BLaER1 treated with 17β-estradiol and CSF1 and Interleukin-3, amounts not matched to agents 10 nM and 100 nM (cell line): Measurements from ENCODE around the gene GLP1R.
"Not testable (repeated sequence)": the region's sequence is repeated elsewhere in the genome, so short reads cannot be mapped to it uniquely, and the experiment has no call there.

Experiments
- H3K27ac ChIP-seq, 11 experiments: shearing (Covaris generic); formaldehyde crosslinking; 2 replicates each; pipeline ENCODE4 v1.8.1; 2022
- H3K27me3 ChIP-seq, 11 experiments: shearing (Covaris generic); formaldehyde crosslinking; 2 replicates each; pipeline ENCODE4 v1.8.1; 2022
- H3K36me3 ChIP-seq, 11 experiments: shearing (Covaris generic); formaldehyde crosslinking; 2 replicates each; pipeline ENCODE4 v1.8.1; 2022
- H3K4me1 ChIP-seq, 10 experiments: shearing (Covaris generic); formaldehyde crosslinking; 2 replicates each; pipeline ENCODE4 v1.8.1; 2022
- H3K4me2 ChIP-seq, 11 experiments: shearing (Covaris generic); formaldehyde crosslinking; 2 replicates each; pipeline ENCODE4 v1.8.1; 2022
- H3K4me3 ChIP-seq, 10 experiments: shearing (Covaris generic); formaldehyde crosslinking; 2 replicates each; pipeline ENCODE4 v1.8.1; 2022
- H3K9ac ChIP-seq, 11 experiments: shearing (Covaris generic); formaldehyde crosslinking; 2 replicates each; pipeline ENCODE4 v1.8.1; 2022
- H3K9me3 ChIP-seq, 11 experiments: shearing (Covaris generic); formaldehyde crosslinking; replicated peaks in 1 of 11; 2 replicates each; pipeline ENCODE4 v1.8.1; 2022
- H4K20me1 ChIP-seq, 11 experiments: shearing (Covaris generic); formaldehyde crosslinking; 2 replicates each; pipeline ENCODE4 v1.8.1; 2022
- Cebpa-rat ChIP-seq, 11 experiments: shearing (Covaris generic); IDR thresholded peaks; 2 replicates each; pipeline ENCODE4 v1.8.1; 2022

GLP1R gene

GRCh38 chr6:39128832-39129231, 80.3 kb downstream of the GLP1R start:
- TF ChIP-seq Cebpa-rat (IDR thresholded peaks at IDR 0.05): no peak
- H3K27me3 ChIP-seq: no peaks in the 10 kb centered on the region

GRCh38 chr6:39130691-39131090, 82.1 kb downstream of the GLP1R start:
- Histone ChIP-seq H3K9me3 (peaks cover 0 to 14% (median 8%) of the 10 kb centered on the region in 11 experiments; a peak in 11 of 22 replicates), H3K36me3 (no peaks in the 10 kb centered on the region), H3K9ac (no peak overlapping the region), H3K4me3 (no peak overlapping the region), H3K27me3 (no peaks in the 10 kb centered on the region), H3K4me2 (no peak overlapping the region), H3K4me1 (no peaks in the 10 kb centered on the region), H3K27ac (no peak overlapping the region), H4K20me1 (no peaks in the 10 kb centered on the region)
- TF ChIP-seq Cebpa-rat (IDR thresholded peaks at IDR 0.05): no peak

More at GRCh38 chr6:39128832-39129231, 80.3 kb downstream of the GLP1R start:
- Histone ChIP-seq H3K9ac (no peak overlapping the region), H3K4me1 (no peaks in the 10 kb centered on the region), H3K4me3 (no peak overlapping the region), H3K9me3 (peaks cover 0 to 13% (median 8%) of the 10 kb centered on the region in 11 experiments; a peak in 11 of 22 replicates), H3K4me2 (no peak overlapping the region), H4K20me1 (no peaks in the 10 kb centered on the region), H3K27ac (no peak overlapping the region), H3K36me3 (no peaks in the 10 kb centered on the region)

- not testable (repeated sequence) for H3K9ac ChIP-seq, H3K36me3 ChIP-seq, H3K4me2 ChIP-seq, H3K4me3 ChIP-seq, H3K4me1 ChIP-seq, H3K27me3 ChIP-seq, H4K20me1 ChIP-seq, H3K27ac ChIP-seq
- H3K9me3 ChIP-seq: peaks cover 0 to 24% (median 14%) of the 10 kb centered on the region in 11 experiments; a peak in 15 of 22 replicates
Observed at GRCh38 chr6:39134761-39135160, 86.2 kb downstream of the GLP1R start.

GRCh38 chr6:39136207-39136606, 87.6 kb downstream of the GLP1R start:
- not testable (repeated sequence) for H3K4me1 ChIP-seq, H3K4me3 ChIP-seq, H3K4me2 ChIP-seq, H3K27ac ChIP-seq, H3K27me3 ChIP-seq, H4K20me1 ChIP-seq, H3K36me3 ChIP-seq, H3K9ac ChIP-seq
- peaks cover 0 to 24% (median 14%) of the 10 kb centered on the region in 11 experiments; a peak in 15 of 22 replicates for H3K9me3 ChIP-seq

- Histone ChIP-seq H3K27me3 (no peaks in the 10 kb centered on the region), H3K27ac (no peak overlapping the region), H4K20me1 (no peaks in the 10 kb centered on the region), H3K4me2 (no peak overlapping the region), H3K9me3 (peaks cover 0 to 24% (median 14%) of the 10 kb centered on the region in 11 experiments; a peak in 15 of 22 replicates), H3K36me3 (no peaks in the 10 kb centered on the region), H3K9ac (no peak overlapping the region), H3K4me1 (no peaks in the 10 kb centered on the region; a peak in 1 of 20 replicates), H3K4me3 (no peak overlapping the region)
- TF ChIP-seq Cebpa-rat (IDR thresholded peaks at IDR 0.05): no peak
Observed at GRCh38 chr6:39137245-39137644, 88.7 kb downstream of the GLP1R start.
